HG03066 (cell line): Measurements from ENCODE around the gene KMT2D.
A peak's percentile ranks its signal among the peaks of the same experiment; 100 is the strongest.

Source experiments
- ATAC-seq: cut with Tn5 transposase; IDR thresholded peaks from one replicate; pipeline ENCODE4 v1.9.1; 2021; ENCODE audit warnings: low read depth; ENCODE audit not compliant: unreplicated experiment

The KMT2D gene

DNA sequence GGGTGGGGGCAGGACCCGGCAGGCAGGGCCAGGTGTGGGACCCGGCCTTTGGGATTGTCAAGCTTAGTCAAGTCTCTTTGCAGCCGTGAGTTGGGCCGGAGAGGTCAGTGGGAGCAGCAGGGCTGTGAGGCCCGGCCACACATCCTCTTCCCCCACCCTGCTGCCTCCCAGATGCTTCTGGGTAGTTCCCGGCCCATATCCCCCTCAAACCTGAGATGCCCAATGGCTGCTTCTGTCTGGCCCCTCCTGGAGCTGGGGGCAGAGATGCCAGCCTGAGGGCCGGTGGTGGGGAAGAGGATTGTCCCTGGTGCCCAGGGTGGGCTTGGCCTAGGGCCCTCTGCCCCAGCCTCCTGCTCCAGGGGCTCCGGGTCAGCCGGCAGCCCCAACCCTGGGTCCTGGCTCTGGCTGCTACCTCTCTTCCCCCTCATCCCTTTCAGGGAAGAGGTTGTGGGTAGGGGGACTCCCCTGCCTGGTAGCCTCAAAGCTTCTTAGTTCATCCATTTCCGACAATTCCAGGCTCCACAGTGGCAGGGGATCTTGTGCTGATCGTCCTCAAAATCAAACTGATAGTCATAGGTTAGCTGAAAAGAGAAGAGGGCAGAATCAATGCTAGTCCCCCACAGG, 39.2 kb downstream of the KMT2D start:
- no peak for ATAC-seq

DNA sequence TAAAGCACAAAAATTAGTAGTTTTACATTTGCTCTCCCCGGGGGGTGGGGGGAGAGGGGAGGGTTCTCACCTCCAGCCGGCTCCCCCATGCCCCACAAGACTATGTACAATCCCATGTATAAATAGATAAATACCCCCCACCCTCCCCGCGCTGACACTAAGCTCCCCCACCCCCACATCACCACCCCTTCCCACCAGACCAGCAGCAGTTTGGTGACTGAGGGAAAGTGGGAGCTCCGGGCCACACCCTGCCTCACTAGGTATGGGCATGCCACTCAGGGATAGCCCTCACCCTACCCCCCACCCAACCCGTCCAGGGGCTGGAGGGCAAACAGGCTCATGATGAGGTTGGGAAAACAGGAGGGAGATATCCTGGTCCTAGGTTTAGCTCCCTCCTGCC, 40.2 kb downstream of the KMT2D start:
- ATAC-seq = no peak

DNA sequence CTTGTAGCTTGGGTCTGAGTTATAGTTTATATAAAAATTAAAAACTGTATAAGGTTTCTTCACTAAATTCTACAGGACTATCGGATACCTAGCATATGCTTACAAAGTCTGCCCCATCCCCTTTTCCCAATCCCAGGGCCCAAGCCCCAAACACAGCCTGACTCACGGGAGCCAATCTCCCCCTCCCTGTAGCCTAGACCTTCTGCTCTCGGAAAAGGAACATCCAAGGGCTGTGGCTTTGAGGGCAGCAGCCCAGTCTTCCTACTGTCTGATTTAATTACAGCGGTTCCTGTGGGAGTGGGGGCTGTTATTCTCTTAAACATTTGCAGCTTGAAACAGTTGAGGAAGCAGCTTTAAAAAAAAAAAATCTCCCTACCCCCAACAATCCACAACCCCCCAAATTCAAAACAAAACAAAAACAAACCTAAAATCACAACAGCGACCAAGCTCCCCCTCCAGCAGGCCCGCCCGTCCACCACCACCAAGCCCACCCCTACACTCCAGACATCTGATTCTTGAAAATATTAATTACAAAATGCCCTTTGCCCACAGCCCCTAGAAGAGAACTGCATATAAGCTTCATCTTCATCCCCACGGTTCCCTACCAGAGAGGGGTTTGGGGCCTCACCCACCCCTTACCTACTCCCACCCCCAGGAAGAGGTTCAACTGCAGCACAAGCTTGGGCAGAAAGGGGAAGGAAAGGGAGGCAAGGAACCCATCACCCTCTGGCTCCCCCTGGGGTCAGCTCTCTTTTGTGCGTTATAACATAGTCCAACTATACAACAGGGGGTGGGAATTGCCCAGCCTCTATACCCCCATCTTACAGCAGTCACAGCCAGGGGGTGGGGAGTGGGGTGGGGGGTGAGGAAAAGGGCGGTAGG, 40.9 kb downstream of the KMT2D start:
- no peak for ATAC-seq

DNA sequence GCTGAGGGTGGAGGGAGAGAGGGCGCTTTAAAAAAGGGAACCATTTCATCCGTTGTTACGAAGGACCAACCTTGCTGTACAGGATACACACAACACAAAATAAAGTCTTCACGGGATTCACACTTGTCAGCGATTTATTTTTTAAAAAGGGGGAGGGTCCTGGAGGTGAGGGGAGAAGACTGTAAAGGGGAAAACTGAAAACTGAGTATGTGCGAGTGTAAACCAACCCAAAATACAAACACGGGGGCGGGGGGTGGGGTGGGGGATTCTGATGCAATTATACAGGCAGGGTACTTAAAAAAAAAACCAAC, 41.5 kb downstream of the KMT2D start:
- peak; percentile 6 for ATAC-seq

DNA sequence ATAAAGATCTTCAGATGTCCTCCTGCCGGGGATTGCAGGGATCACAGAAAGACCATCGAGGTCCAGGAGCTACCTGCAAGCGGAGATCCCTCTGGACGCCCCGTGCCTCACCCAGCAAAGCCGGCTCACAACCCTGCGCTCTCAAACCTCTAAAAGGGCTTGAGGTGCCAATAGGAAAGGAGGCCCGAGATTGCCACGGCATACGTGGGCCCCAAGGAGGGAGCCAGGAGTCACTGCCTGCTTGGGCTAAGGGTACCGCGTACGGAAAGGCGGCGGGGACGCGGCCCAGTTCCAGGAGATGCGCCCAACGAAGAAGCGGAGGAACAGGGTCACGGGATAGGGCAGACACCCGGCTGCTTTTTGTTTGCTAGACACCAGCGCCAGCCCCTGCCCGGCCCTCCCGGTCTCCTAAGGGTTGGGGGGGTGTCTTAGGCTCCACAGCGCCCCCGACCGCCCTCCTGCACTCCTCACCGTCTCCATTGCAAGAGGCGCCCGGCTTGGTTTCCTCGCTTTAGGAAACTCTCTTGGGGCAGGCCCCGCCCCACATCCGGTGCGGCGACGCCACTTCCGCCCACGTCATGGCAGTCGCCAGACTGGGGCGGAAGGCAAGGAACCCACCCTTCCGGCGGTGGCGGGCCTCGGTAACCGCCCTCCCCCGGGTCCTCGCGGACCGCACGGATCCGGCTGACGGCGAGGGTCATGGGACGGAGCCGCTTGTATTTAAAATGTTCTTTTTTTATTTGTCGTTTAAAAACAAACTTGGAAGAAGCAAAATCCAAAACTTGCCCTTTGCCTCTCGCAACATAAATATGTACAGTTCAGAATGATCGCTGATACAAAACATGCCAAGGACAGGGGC, 42.1 kb downstream of the KMT2D start, which contains the start of gene PRKAG1:
PRKAG1 (minus strand) TSS at position 516 of the 859 bp plus-strand sequence; CDS start at position 480, 36 bp downstream.
- ATAC-seq = peak; percentile 90

DNA sequence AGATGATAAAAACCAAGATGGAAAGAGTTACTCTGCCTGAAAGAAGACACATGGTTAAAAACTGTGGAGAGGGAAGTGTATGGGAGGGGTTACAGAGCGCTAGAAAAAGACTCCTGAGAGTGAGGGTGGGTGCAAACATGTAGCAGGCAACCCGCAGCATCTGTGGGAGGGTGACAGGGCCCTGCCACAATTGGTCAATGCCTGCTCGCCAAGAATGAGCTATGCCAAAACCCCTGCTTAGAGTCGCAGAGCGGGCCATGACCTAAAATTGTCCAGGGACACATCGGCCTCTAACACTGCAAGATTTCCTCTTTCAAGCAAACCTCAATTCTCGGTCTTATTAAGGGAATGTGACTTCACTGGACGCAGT, 42.7 kb downstream of the KMT2D start:
- ATAC-seq = peak; percentile 12

DNA sequence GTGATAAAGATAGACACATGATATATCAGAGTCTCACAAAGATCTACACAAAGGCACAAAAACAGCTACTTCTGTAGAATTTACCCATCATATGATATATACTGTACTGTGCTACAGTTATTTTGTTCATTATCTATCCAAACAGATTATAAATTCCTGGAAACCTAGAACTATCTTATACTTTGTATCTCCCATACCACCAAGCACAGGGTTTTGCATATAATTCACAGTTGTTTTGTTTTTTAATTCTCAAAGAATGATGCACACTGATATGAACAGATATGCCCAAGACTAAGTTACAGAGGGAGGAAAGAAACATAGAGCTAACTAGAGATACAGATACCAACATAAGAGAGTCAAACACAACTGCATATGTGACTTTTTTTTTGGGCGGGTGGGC, 45.4 kb downstream of the KMT2D start:
- ATAC-seq = no peak

DNA sequence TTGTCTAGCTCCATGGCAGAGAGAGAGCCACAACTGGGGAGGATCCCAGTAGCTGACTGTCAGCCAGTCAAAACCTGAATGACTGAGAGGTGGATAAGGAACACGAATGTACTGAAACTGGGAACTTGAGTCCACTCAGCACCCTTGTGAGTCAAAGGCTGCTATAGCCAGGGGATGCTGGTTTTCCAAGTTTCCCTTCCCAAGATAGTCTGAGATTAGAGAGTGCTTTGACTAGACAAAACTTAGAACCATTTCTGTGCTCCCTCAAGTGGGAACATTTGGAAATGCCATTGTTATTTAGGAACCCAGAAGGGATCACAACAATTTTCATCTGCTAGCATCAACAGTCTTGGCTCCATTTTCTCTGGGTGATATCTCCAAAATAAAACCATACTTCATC, 46.0 kb downstream of the KMT2D start:
- ATAC-seq = no peak

DNA sequence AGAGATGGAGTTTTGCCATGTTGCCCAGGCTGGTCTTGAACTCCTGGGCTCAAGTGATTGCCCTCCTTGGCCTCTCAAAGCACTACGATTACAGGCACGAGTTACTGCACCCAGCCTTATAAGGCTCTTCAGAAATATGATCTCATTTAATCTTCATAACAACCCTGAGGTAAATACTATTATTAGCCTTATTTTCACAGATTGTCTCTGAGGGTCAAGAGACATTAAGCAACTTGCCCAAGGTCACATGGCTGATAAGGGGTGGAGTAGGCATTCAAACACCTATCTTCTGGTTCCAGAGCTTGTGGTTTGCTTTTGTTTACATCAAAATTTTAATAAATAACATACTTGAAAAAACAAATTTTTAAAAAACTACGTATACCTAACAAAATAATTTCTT, 47.2 kb downstream of the KMT2D start:
- ATAC-seq = no peak

DNA sequence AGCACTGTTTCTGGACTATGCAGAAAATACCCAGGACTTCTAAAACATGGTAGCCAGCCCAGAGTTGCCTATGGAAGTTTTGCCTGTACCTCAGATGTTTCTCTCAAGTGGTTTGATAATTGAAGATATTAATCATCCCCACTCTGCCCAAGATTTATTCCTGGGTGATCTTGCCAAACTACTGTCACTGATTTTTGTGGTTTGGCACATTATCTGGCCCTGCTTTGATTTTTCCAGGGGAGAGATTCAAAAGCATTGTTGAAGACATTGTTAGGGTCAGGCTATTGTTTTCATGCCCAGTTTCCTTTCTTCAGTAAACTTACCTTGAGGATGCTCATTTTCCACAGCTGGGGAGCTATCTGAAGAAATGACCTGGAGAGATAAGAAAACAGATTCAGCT, 47.9 kb downstream of the KMT2D start:
- no peak for ATAC-seq
